Measurements from ENCODE around the gene LSM10. TPM values are rescaled to one million over a fixed set of nuclear protein-coding genes. Genes with fewer than 3 reads are reported as not detected.
A peak's percentile ranks its signal among the peaks of the same experiment; 100 is the strongest.

The LSM10 gene
- total RNA-seq, 1 experiment from 2014 or later = 19.4 TPM

- H3K9me3 ChIP-seq (ENCODE audit: low read length) = no peaks in the 10 kb centered on the region
- peaks cover 63% of the 10 kb centered on the region for H3K79me2 ChIP-seq (ENCODE audit: low read length)
- no peaks in the 10 kb centered on the region for H3K9me2 ChIP-seq (replicated peaks; ENCODE audit: insufficient read depth, low read length)
- no peak overlapping the region for H3K4me2 ChIP-seq (ENCODE audit: low read depth, low read length, poor library complexity, severe bottlenecking)
- DNase-seq = no peak
- no peaks in the 10 kb centered on the region for H3K27me3 ChIP-seq (ENCODE audit: low read length)
- H3K9ac ChIP-seq (ENCODE audit: low read length) = peak overlapping the region; percentile 24; the same call in 1 of the 2 replicates
- no peak overlapping the region for H3K4me3 ChIP-seq (ENCODE audit: low read length)
- no peak overlapping the region for H2AFZ ChIP-seq (ENCODE audit: low read length)
- no peaks in the 10 kb centered on the region for H4K20me1 ChIP-seq (ENCODE audit: insufficient read depth, low read depth, low read length)
- peaks cover 50% of the 10 kb centered on the region for H3K4me1 ChIP-seq (ENCODE audit: low read length)
- 0 out of 2 replicates have a peak overlapping the region, but pooled peaks have one; percentile 32 for H3K27ac ChIP-seq (ENCODE audit: low read length)
- H3K36me3 ChIP-seq (ENCODE audit: insufficient read depth, low read length) = peaks cover 4% of the 10 kb centered on the region; the same call in 1 of the 2 replicates
These were observed 25.1 kb downstream of the LSM10 start for GRCh38 chr1:36372617-36373016.

GRCh38 chr1:36369061-36369861, 28.4 kb downstream of the LSM10 start:
- H2AFZ ChIP-seq (ENCODE audit: low read length) = no peak overlapping the region
- H3K36me3 ChIP-seq (ENCODE audit: insufficient read depth, low read length) = peaks cover 4% of the 10 kb centered on the region; the same call in 1 of the 2 replicates
- H3K9me3 ChIP-seq (ENCODE audit: low read length) = no peaks in the 10 kb centered on the region
- H4K20me1 ChIP-seq (ENCODE audit: insufficient read depth, low read depth, low read length) = no peaks in the 10 kb centered on the region
- DNase-seq = peak; percentile 92
- H3K27me3 ChIP-seq (ENCODE audit: low read length) = no peaks in the 10 kb centered on the region
- H3K27ac ChIP-seq (ENCODE audit: low read length) = no peak overlapping the region
- H3K4me1 ChIP-seq (ENCODE audit: low read length) = peaks cover 37% of the 10 kb centered on the region
- no peak overlapping the region for H3K4me3 ChIP-seq (ENCODE audit: low read length)
- H3K9me2 ChIP-seq (replicated peaks; ENCODE audit: insufficient read depth, low read length) = no peaks in the 10 kb centered on the region
- peaks cover 58% of the 10 kb centered on the region for H3K79me2 ChIP-seq (ENCODE audit: low read length)
- no peak overlapping the region for H3K4me2 ChIP-seq (ENCODE audit: low read depth, low read length, poor library complexity, severe bottlenecking)
- H3K9ac ChIP-seq (ENCODE audit: low read length) = no peak overlapping the region

- H3K9ac ChIP-seq (ENCODE audit: low read length) = no peak overlapping the region
- no peak for DNase-seq
- no peak overlapping the region for H2AFZ ChIP-seq (ENCODE audit: low read length)
- H3K9me3 ChIP-seq (ENCODE audit: low read length) = no peaks in the 10 kb centered on the region
- H4K20me1 ChIP-seq (ENCODE audit: insufficient read depth, low read depth, low read length) = no peaks in the 10 kb centered on the region
- H3K4me2 ChIP-seq (ENCODE audit: low read depth, low read length, poor library complexity, severe bottlenecking) = no peak overlapping the region
- no peaks in the 10 kb centered on the region for H3K9me2 ChIP-seq (replicated peaks; ENCODE audit: insufficient read depth, low read length)
- H3K27me3 ChIP-seq (ENCODE audit: low read length) = no peaks in the 10 kb centered on the region
- H3K79me2 ChIP-seq (ENCODE audit: low read length) = peaks cover 50% of the 10 kb centered on the region
- peaks cover 4% of the 10 kb centered on the region; the same call in 1 of the 2 replicates for H3K36me3 ChIP-seq (ENCODE audit: insufficient read depth, low read length)
- H3K4me1 ChIP-seq (ENCODE audit: low read length) = peaks cover 23% of the 10 kb centered on the region
- H3K27ac ChIP-seq (ENCODE audit: low read length) = no peak overlapping the region
- H3K4me3 ChIP-seq (ENCODE audit: low read length) = no peak overlapping the region
These were observed 29.9 kb downstream of the LSM10 start for GRCh38 chr1:36367798-36368197.

GRCh38 chr1:36367066-36367465, 30.6 kb downstream of the LSM10 start:
- H3K4me1 ChIP-seq (ENCODE audit: low read length) = peaks cover 16% of the 10 kb centered on the region
- no peaks in the 10 kb centered on the region for H3K27me3 ChIP-seq (ENCODE audit: low read length)
- H4K20me1 ChIP-seq (ENCODE audit: insufficient read depth, low read depth, low read length) = no peaks in the 10 kb centered on the region
- no peak for DNase-seq
- H3K9ac ChIP-seq (ENCODE audit: low read length) = no peak overlapping the region
- H3K79me2 ChIP-seq (ENCODE audit: low read length) = peaks cover 45% of the 10 kb centered on the region
- no peaks in the 10 kb centered on the region for H3K9me3 ChIP-seq (ENCODE audit: low read length)
- no peaks in the 10 kb centered on the region for H3K9me2 ChIP-seq (replicated peaks; ENCODE audit: insufficient read depth, low read length)
- H3K27ac ChIP-seq (ENCODE audit: low read length) = no peak overlapping the region
- no peak overlapping the region for H3K4me2 ChIP-seq (ENCODE audit: low read depth, low read length, poor library complexity, severe bottlenecking)
- no peak overlapping the region for H2AFZ ChIP-seq (ENCODE audit: low read length)
- H3K4me3 ChIP-seq (ENCODE audit: low read length) = no peak overlapping the region
- peaks cover 4% of the 10 kb centered on the region; the same call in 1 of the 2 replicates for H3K36me3 ChIP-seq (ENCODE audit: insufficient read depth, low read length)

GRCh38 chr1:36366091-36366661, 31.5 kb downstream of the LSM10 start:
- no peaks in the 10 kb centered on the region for H3K27me3 ChIP-seq (ENCODE audit: low read length)
- no peak overlapping the region for H3K4me2 ChIP-seq (ENCODE audit: low read depth, low read length, poor library complexity, severe bottlenecking)
- H3K9me3 ChIP-seq (ENCODE audit: low read length) = no peaks in the 10 kb centered on the region
- peaks cover 4% of the 10 kb centered on the region; the same call in 1 of the 2 replicates for H3K36me3 ChIP-seq (ENCODE audit: insufficient read depth, low read length)
- no peaks in the 10 kb centered on the region for H3K9me2 ChIP-seq (replicated peaks; ENCODE audit: insufficient read depth, low read length)
- no peak overlapping the region for H3K9ac ChIP-seq (ENCODE audit: low read length)
- H3K27ac ChIP-seq (ENCODE audit: low read length) = no peak overlapping the region
- no peak overlapping the region for H2AFZ ChIP-seq (ENCODE audit: low read length)
- peaks cover 48% of the 10 kb centered on the region for H3K79me2 ChIP-seq (ENCODE audit: low read length)
- H3K4me3 ChIP-seq (ENCODE audit: low read length) = no peak overlapping the region
- H4K20me1 ChIP-seq (ENCODE audit: insufficient read depth, low read depth, low read length) = no peaks in the 10 kb centered on the region
- peaks cover 8% of the 10 kb centered on the region for H3K4me1 ChIP-seq (ENCODE audit: low read length)
- DNase-seq = no peak

- no peak overlapping the region for H3K27ac ChIP-seq (ENCODE audit: low read length)
- no peak overlapping the region for H3K4me3 ChIP-seq (ENCODE audit: low read length)
- no peak for DNase-seq
- no peak overlapping the region for H3K9ac ChIP-seq (ENCODE audit: low read length)
- no peaks in the 10 kb centered on the region for H3K27me3 ChIP-seq (ENCODE audit: low read length)
- H2AFZ ChIP-seq (ENCODE audit: low read length) = no peak overlapping the region
- H3K79me2 ChIP-seq (ENCODE audit: low read length) = peaks cover 51% of the 10 kb centered on the region
- H3K9me3 ChIP-seq (ENCODE audit: low read length) = no peaks in the 10 kb centered on the region
- H3K36me3 ChIP-seq (ENCODE audit: insufficient read depth, low read length) = peaks cover 4% of the 10 kb centered on the region; the same call in 1 of the 2 replicates
- no peaks in the 10 kb centered on the region for H4K20me1 ChIP-seq (ENCODE audit: insufficient read depth, low read depth, low read length)
- peaks cover 8% of the 10 kb centered on the region for H3K4me1 ChIP-seq (ENCODE audit: low read length)
- no peaks in the 10 kb centered on the region for H3K9me2 ChIP-seq (replicated peaks; ENCODE audit: insufficient read depth, low read length)
- no peak overlapping the region for H3K4me2 ChIP-seq (ENCODE audit: low read depth, low read length, poor library complexity, severe bottlenecking)
These were observed 32.3 kb downstream of the LSM10 start for GRCh38 chr1:36365381-36365780.

- Histone ChIP-seq H3K4me3 (ENCODE audit: low read length) (no peak overlapping the region), H3K79me2 (ENCODE audit: low read length) (peaks cover 17% of the 10 kb centered on the region; the same call in 1 of the 2 replicates), H3K9me2 (replicated peaks; ENCODE audit: insufficient read depth, low read length) (no peaks in the 10 kb centered on the region), H3K27ac (ENCODE audit: low read length) (no peak overlapping the region), H3K36me3 (ENCODE audit: insufficient read depth, low read length) (no peaks in the 10 kb centered on the region), H3K27me3 (ENCODE audit: low read length) (no peaks in the 10 kb centered on the region), H4K20me1 (ENCODE audit: insufficient read depth, low read depth, low read length) (no peaks in the 10 kb centered on the region), H3K9me3 (ENCODE audit: low read length) (no peaks in the 10 kb centered on the region), H3K9ac (ENCODE audit: low read length) (no peak overlapping the region), H3K4me1 (ENCODE audit: low read length) (no peaks in the 10 kb centered on the region), H2AFZ (ENCODE audit: low read length) (no peak overlapping the region), H3K4me2 (ENCODE audit: low read depth, low read length, poor library complexity, severe bottlenecking) (no peak overlapping the region)
- no peak for DNase-seq
These were observed 37.7 kb downstream of the LSM10 start for GRCh38 chr1:36359911-36360550.

GRCh38 chr1:36359383-36359782, 38.3 kb downstream of the LSM10 start:
- H3K27ac ChIP-seq (ENCODE audit: low read length) = no peak overlapping the region
- no peaks in the 10 kb centered on the region for H3K9me3 ChIP-seq (ENCODE audit: low read length)
- H3K36me3 ChIP-seq (ENCODE audit: insufficient read depth, low read length) = no peaks in the 10 kb centered on the region
- H3K4me1 ChIP-seq (ENCODE audit: low read length) = no peaks in the 10 kb centered on the region
- peaks cover 16% of the 10 kb centered on the region; the same call in 1 of the 2 replicates for H3K79me2 ChIP-seq (ENCODE audit: low read length)
- H3K9ac ChIP-seq (ENCODE audit: low read length) = no peak overlapping the region
- no peaks in the 10 kb centered on the region for H3K9me2 ChIP-seq (replicated peaks; ENCODE audit: insufficient read depth, low read length)
- H3K27me3 ChIP-seq (ENCODE audit: low read length) = no peaks in the 10 kb centered on the region
- no peaks in the 10 kb centered on the region for H4K20me1 ChIP-seq (ENCODE audit: insufficient read depth, low read depth, low read length)
- H2AFZ ChIP-seq (ENCODE audit: low read length) = no peak overlapping the region
- H3K4me2 ChIP-seq (ENCODE audit: low read depth, low read length, poor library complexity, severe bottlenecking) = no peak overlapping the region
- no peak for DNase-seq
- no peak overlapping the region for H3K4me3 ChIP-seq (ENCODE audit: low read length)

Measured in Karpas-422 (cell line).